Naive thymus-derived CD4-positive, alpha-beta T cell (primary cell): Measurements from ENCODE around the gene PPP2R2D. TPM values are rescaled to one million over a fixed set of nuclear protein-coding genes. Genes with fewer than 3 reads are reported as not detected.
A peak's percentile ranks its signal among the peaks of the same experiment; 100 is the strongest.

Experiments
- ATAC-seq: fragments of 150-1000 bp; cut with Tn5 transposase; 2 replicates; pipeline ENCODE4 v1.10.0; 2021; ENCODE audit warnings: mild to moderate bottlenecking, moderate library complexity
- CTCF ChIA-PET: fragments of 350-600 bp; sonication (Branson Sonifier 250); formaldehyde crosslinking; loops from one replicate; lab custom pipeline; 2021; ENCODE audit warnings: antibody characterized with exemption; lab: Charles Lee
- POLR2A ChIA-PET: fragments of 350-600 bp; sonication (Branson Sonifier 250); formaldehyde crosslinking; loops from one replicate; lab custom pipeline; 2021; ENCODE audit warnings: antibody characterized with exemption, inconsistent platforms; lab: Charles Lee
- DNase-seq, 9 donors: peaks; one replicate each; pipeline versions ENCODE4 v3.0.0 to v3.0.0-alpha.2; 2020 to 2022; ENCODE audit warnings: mixed read lengths in 1 of 9
- H3K27ac ChIP-seq: one replicate; pipeline ENCODE4 v1.7.0; 2013; ENCODE audit warnings: mild to moderate bottlenecking, low read depth, low read length, moderate library complexity
- H3K27me3 ChIP-seq, 2 donors: one replicate each; pipeline ENCODE4 v1.7.0; 2013; ENCODE audit warnings: low read length in 2 of 2, mild to moderate bottlenecking in 2 of 2, moderate library complexity in 2 of 2; ENCODE audit not compliant: control insufficient read depth in 2 of 2, insufficient read depth in 2 of 2
- H3K36me3 ChIP-seq, 3 experiments: 1 replicate in 2 of 3; 2 replicates in 1 of 3; pipeline ENCODE4 v1.7.0; 2013; ENCODE audit warnings: low read length in 3 of 3, mild to moderate bottlenecking in 3 of 3, moderate library complexity in 1 of 3; ENCODE audit not compliant: insufficient read depth in 3 of 3, control insufficient read depth in 2 of 3
- H3K4me1 ChIP-seq, 2 donors: one replicate each; pipeline ENCODE4 v1.7.0; 2013; ENCODE audit warnings: low read length in 2 of 2, mild to moderate bottlenecking in 2 of 2, moderate library complexity in 1 of 2; ENCODE audit not compliant: control insufficient read depth in 2 of 2, insufficient read depth in 2 of 2
- H3K4me3 ChIP-seq: 2 replicates; pipeline ENCODE4 v1.7.0; 2013; ENCODE audit warnings: mild to moderate bottlenecking, low read length
- H3K9me3 ChIP-seq, 3 experiments: 1 replicate in 2 of 3; 2 replicates in 1 of 3; pipeline ENCODE4 v1.7.0; 2013; ENCODE audit warnings: low read length in 3 of 3; ENCODE audit not compliant: control insufficient read depth in 2 of 3
- H3K27ac Mint-ChIP-seq, 9 donors: one replicate each; pipeline ENCODE4 v1.8.0; 2020 to 2022; ENCODE audit warnings: mixed read lengths in 9 of 9, mild to moderate bottlenecking in 8 of 9, moderate library complexity in 5 of 9, inconsistent platforms in 2 of 9
- H3K27me3 Mint-ChIP-seq, 5 donors: one replicate each; pipeline ENCODE4 v1.8.0; 2021 to 2022; ENCODE audit warnings: mixed read lengths in 5 of 5, mild to moderate bottlenecking in 1 of 5
- H3K36me3 Mint-ChIP-seq, 5 donors: one replicate each; pipeline ENCODE4 v1.8.0; 2020 to 2022; ENCODE audit warnings: mixed read lengths in 5 of 5, mild to moderate bottlenecking in 3 of 5, inconsistent platforms in 1 of 5
- H3K4me1 Mint-ChIP-seq, 7 donors: one replicate each; pipeline ENCODE4 v1.8.0; 2020 to 2022; ENCODE audit warnings: mixed read lengths in 7 of 7, mild to moderate bottlenecking in 3 of 7, inconsistent platforms in 1 of 7
- H3K4me3 Mint-ChIP-seq, 10 donors: one replicate each; pipeline ENCODE4 v1.8.0; 2020 to 2022; ENCODE audit warnings: mild to moderate bottlenecking in 10 of 10, mixed read lengths in 10 of 10, moderate library complexity in 6 of 10, inconsistent platforms in 2 of 10
- H3K9me3 Mint-ChIP-seq, 11 donors: one replicate each; pipeline ENCODE4 v1.8.0; 2020 to 2022; ENCODE audit warnings: mixed read lengths in 11 of 11, mild to moderate bottlenecking in 4 of 11, inconsistent platforms in 1 of 11, moderate library complexity in 1 of 11
- intact Hi-C, 2 donors: fragments of 100-400 bp; cut with micrococcal nuclease; formaldehyde crosslinking; loops; one replicate each; pipeline ENCODE4 v1.15.1; 2023
- polyA plus RNA-seq, 2 donors: library from polyadenylated mRNA; unstranded; fragments of 300-500 nt; fragmentation: Illumina TruSeq; gene quantifications; one replicate each; pipeline ENCODE4 v1.2.3, GENCODE V29; 2021
- total RNA-seq, 6 experiments: library from RNA in 5 of 6; stranded (reverse) in 5 of 6; gene quantifications; 1 replicate in 5 of 6; 2 replicates in 1 of 6; pipeline ENCODE4 v1.2.3 and lab custom pipeline; 2021 to 2026

The PPP2R2D gene
- total and polyA plus RNA-seq, 7 experiments from 2014 or later, result 35.0 to 61.3 (median 40.1) TPM

DNA sequence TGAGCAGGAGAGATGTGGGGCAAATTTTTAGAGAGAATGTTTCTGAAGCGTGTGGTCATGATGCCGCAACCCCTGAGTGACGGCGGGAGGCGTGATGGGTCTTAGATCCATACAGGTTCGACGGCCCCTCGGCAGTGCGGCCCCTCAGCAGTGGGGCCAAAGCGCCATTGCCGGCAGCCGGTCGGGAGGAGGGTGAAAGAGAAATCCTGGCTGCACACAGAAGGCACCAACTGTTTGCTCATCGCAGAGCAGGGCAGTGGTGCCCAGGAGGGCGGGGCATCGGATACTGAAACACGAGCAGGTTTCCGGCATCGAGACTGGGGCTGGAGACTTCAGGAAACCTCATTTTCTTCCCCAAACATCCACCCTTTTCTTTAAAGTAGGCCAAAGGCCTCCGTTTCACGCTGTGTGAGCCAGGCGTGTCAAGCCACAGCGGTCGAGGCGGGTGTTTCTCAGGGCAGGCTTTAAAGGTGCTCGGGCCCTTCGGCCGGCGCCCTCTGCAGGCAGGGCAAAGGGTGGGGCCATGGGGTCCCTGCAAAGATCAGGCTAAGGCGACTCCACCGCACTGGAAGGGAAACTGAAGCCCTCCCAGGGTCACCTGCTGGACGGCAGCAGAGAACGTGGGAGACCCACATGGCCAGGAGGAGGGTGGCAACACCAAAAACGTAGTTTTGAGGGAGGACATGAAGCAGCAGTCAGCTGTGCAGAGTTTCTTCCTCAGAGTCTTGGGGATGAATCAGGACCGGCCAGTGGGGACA lies 42.0 kb upstream of the PPP2R2D start:
- no peak overlapping the region for H3K27ac Mint-ChIP-seq
- H3K4me1 Mint-ChIP-seq, result peaks cover 0 to 2% (median 0%) of the 10 kb centered on the region in 7 donors
- Histone ChIP-seq H3K36me3 (no peaks in the 10 kb centered on the region), H3K4me3 (no peak overlapping the region), H3K9me3 (no peaks in the 10 kb centered on the region), H3K4me1 (no peaks in the 10 kb centered on the region), H3K27ac (no peak overlapping the region), H3K27me3 (no peaks in the 10 kb centered on the region)
- DNase-seq (no peak), ATAC-seq (no peak)
- no peaks in the 10 kb centered on the region for H3K36me3 Mint-ChIP-seq
- no peaks in the 10 kb centered on the region for H3K9me3 Mint-ChIP-seq
- CTCF ChIA-PET, result no interaction called here
- intact Hi-C loops, result no loop called here
- H3K4me3 Mint-ChIP-seq, result no peak overlapping the region
- peaks cover 6 to 32% (median 14%) of the 10 kb centered on the region in 5 donors for H3K27me3 Mint-ChIP-seq
- POLR2A ChIA-PET, result no interaction called here

DNA sequence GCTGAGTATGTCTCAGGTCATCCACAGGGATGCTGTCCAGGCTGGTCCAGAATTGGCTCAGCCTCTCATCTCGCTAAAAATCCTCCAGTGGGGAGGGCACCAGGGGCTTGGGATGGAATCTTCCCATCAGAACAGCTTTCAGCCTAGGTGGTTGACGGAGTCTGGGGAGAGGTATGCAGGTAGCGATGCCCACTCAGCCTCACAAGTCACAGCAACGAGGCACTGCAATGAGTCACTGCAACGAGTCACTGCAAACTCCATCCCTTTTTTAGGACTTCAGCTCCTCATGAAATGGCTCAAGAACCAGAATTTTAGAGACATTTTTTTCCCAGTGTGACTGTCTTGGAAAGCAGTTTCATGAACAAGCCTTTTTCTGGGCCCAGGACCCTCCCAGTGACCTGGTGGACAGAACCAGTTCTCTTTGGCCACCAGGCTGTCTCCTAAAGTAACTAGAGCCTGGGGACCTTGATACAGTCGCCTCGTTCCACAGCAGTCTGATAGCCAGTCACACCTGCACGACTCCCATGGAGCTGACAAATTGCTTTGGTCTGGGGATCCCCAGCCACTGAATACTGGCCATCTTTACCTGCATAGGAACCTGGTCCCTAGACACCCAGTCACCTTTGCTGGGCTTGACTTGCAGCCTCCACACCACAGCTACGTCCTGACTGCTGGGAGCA lies 41.3 kb upstream of the PPP2R2D start:
- ATAC-seq (no peak), DNase-seq (no peak)
- Mint-ChIP-seq H3K4me3 (no peak overlapping the region), H3K4me1 (peaks cover 0 to 2% (median 0%) of the 10 kb centered on the region in 7 donors), H3K9me3 (no peaks in the 10 kb centered on the region), H3K27ac (no peak overlapping the region), H3K36me3 (no peaks in the 10 kb centered on the region), H3K27me3 (peaks cover 6 to 32% (median 14%) of the 10 kb centered on the region in 5 donors)
- ChIA-PET CTCF (interaction anchor here (0.9 kb wide), 1 partner anchor 26 kb away, joined by 3 read pairs; no protein-coding TSS in a partner anchor), POLR2A (no interaction called here)
- Histone ChIP-seq H3K9me3 (no peaks in the 10 kb centered on the region), H3K27me3 (no peaks in the 10 kb centered on the region), H3K4me3 (no peak overlapping the region), H3K27ac (no peak overlapping the region), H3K36me3 (no peaks in the 10 kb centered on the region), H3K4me1 (no peaks in the 10 kb centered on the region)
- intact Hi-C loops, result no loop called here

DNA sequence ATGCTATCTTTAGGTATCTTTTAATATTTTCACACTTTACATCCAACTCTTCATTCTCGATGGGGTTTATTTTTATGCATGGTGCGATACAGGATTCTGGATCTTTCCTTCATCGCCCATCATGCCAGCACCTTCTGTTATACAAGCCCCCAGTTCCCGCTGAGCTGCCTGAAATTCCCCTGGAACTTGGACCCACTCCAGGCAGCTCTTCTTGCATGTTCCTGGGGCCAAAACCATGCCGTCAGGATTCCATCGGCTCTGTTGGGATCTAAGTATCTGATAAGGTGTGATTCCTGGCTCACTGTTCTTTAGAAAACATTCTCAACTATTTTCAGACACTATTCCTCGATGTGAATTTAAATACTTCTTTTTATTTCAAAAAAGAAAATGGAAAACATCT lies 40.5 kb upstream of the PPP2R2D start:
- H3K27me3 Mint-ChIP-seq, result peaks cover 6 to 29% (median 19%) of the 10 kb centered on the region in 5 donors
- Histone ChIP-seq H3K9me3 (no peaks in the 10 kb centered on the region), H3K4me3 (no peak overlapping the region), H3K27me3 (no peaks in the 10 kb centered on the region), H3K4me1 (no peaks in the 10 kb centered on the region), H3K36me3 (no peaks in the 10 kb centered on the region), H3K27ac (no peak overlapping the region)
- H3K4me1 Mint-ChIP-seq, result peaks cover 0 to 2% (median 0%) of the 10 kb centered on the region in 7 donors
- no peak for ATAC-seq
- DNase-seq, result no peak
- ChIA-PET POLR2A (no interaction called here), CTCF (interaction anchor here (0.9 kb wide), 1 partner anchor 26 kb away, joined by 3 read pairs; no protein-coding TSS in a partner anchor)
- no peaks in the 10 kb centered on the region for H3K9me3 Mint-ChIP-seq
- no peaks in the 10 kb centered on the region for H3K36me3 Mint-ChIP-seq
- no peak overlapping the region for H3K4me3 Mint-ChIP-seq
- intact Hi-C loops, result no loop called here
- no peak overlapping the region for H3K27ac Mint-ChIP-seq

DNA sequence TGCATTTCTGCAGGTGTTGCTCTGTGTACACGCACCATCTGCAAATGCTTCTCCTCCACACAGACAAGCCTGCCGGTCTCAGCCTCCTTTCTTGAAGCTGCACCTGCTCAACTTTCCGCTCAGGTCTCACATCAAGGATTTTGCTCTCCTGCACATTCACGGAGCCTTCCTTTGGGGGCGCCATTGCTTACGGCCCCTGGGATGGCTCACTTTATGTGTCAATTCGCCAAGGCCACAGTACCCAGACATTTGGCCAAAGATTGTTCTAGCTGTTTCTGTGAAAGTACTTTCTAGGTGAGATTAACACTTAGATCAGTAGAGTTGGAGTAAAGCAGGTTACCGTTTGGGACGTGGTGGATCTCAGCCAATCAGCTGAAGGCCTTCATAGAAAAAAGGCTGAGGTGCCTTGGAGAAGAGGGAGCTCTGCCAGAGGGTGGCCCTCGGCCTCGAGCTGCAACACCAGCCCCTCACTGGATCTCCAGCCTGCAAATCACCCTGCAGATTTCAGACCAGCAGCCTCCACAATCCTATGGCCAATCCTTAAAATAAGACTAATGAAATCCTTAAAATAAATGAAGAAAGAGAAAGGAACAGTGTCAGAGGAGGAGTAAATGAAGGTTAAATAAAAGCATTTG lies 39.9 kb upstream of the PPP2R2D start:
- DNase-seq, result no peak
- H3K36me3 ChIP-seq, result no peaks in the 10 kb centered on the region
- Mint-ChIP-seq H3K4me1 (peaks cover 0 to 2% (median 0%) of the 10 kb centered on the region in 7 donors), H3K27ac (no peak overlapping the region), H3K27me3 (peaks cover 6 to 29% (median 19%) of the 10 kb centered on the region in 5 donors), H3K9me3 (no peaks in the 10 kb centered on the region), H3K4me3 (no peak overlapping the region), H3K36me3 (no peaks in the 10 kb centered on the region)
- no peak for ATAC-seq
- H3K27me3 ChIP-seq, result no peaks in the 10 kb centered on the region
- no peak overlapping the region for H3K4me3 ChIP-seq
- CTCF ChIA-PET, result no interaction called here
- no peaks in the 10 kb centered on the region for H3K4me1 ChIP-seq
- H3K27ac ChIP-seq, result no peak overlapping the region
- no peaks in the 10 kb centered on the region for H3K9me3 ChIP-seq
- POLR2A ChIA-PET, result no interaction called here
- intact Hi-C loops, result no loop called here

DNA sequence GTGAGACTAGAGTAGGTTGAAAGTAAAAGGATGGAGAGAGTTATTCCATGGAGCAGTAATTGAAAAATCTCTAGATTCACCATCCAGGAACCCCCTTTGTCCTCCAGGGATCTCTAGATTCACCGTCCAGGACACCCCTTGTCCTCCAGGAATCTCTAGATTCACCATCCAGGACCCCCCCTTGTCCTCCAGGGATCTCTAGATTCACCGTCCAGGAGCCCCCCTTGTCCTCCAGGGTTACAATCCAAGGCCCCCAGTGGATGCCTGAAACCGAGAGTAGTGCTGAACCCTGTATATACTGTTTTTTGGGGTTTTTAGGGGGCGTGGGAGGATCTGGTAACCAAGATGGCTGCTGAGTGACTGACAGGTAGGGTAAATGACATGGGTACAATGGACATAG lies 38.3 kb upstream of the PPP2R2D start:
- Histone ChIP-seq H3K27ac (no peak overlapping the region), H3K27me3 (no peaks in the 10 kb centered on the region), H3K4me3 (no peak overlapping the region), H3K9me3 (no peaks in the 10 kb centered on the region), H3K36me3 (no peaks in the 10 kb centered on the region), H3K4me1 (no peaks in the 10 kb centered on the region)
- peak; percentile 70 for ATAC-seq
- Mint-ChIP-seq H3K4me1 (peaks cover 0 to 2% (median 0%) of the 10 kb centered on the region in 7 donors), H3K4me3 (no peak overlapping the region), H3K27ac (no peak overlapping the region), H3K27me3 (peaks cover 6 to 27% (median 19%) of the 10 kb centered on the region in 5 donors), H3K9me3 (no peaks in the 10 kb centered on the region), H3K36me3 (no peaks in the 10 kb centered on the region)
- DNase-seq, result no peak
- intact Hi-C loops, result no loop called here
- ChIA-PET POLR2A (no interaction called here), CTCF (no interaction called here)

DNA sequence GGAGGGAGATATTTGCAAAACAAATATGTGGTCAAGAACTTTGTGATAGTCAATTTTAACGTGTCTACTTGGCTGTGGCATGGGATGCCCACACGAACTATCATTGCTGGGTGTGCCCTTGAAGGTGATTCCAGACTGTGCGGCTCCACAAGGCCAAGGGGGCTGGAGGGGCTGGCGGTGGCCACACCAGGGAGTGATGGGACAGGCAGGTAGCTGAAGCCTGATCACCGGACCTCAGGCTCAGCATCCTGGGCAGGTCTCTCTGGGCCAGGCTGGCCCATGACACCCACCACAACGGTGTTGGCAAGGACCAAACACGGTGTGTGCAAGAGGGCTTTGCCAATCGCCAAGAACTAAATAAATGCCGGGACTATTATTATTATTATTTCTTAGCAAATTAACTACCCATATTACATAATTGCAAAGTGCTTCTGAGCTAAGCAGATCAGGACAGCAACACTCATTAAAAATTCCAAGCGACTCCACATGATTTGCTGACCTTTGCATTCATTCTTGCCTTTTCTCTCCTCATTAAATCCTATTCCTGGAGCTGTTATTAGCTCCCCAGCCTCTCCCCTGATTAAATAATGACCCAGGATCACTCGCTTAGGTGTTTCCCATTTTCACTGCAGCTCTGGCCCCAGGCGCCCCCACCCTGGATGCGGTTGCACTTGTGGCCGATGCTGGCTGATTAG lies 35.4 kb upstream of the PPP2R2D start:
- Mint-ChIP-seq H3K36me3 (no peaks in the 10 kb centered on the region), H3K4me3 (no peak overlapping the region), H3K9me3 (no peaks in the 10 kb centered on the region), H3K27ac (no peak overlapping the region), H3K27me3 (peaks cover 6 to 21% (median 14%) of the 10 kb centered on the region in 5 donors), H3K4me1 (peaks cover 0 to 2% (median 0%) of the 10 kb centered on the region in 7 donors)
- Histone ChIP-seq H3K4me3 (no peak overlapping the region), H3K4me1 (no peaks in the 10 kb centered on the region), H3K27me3 (no peaks in the 10 kb centered on the region), H3K27ac (no peak overlapping the region), H3K9me3 (no peaks in the 10 kb centered on the region), H3K36me3 (no peaks in the 10 kb centered on the region)
- DNase-seq, result no peak
- ATAC-seq, result no peak
- POLR2A ChIA-PET, result no interaction called here
- intact Hi-C loops, result no loop called here
- CTCF ChIA-PET, result no interaction called here
